ENCODE data around the gene SV2A.
"Not testable (repeated sequence)": the region's sequence is repeated elsewhere in the genome, so short reads cannot be mapped to it uniquely, and the experiment has no call there.

Gene SV2A, protein sequence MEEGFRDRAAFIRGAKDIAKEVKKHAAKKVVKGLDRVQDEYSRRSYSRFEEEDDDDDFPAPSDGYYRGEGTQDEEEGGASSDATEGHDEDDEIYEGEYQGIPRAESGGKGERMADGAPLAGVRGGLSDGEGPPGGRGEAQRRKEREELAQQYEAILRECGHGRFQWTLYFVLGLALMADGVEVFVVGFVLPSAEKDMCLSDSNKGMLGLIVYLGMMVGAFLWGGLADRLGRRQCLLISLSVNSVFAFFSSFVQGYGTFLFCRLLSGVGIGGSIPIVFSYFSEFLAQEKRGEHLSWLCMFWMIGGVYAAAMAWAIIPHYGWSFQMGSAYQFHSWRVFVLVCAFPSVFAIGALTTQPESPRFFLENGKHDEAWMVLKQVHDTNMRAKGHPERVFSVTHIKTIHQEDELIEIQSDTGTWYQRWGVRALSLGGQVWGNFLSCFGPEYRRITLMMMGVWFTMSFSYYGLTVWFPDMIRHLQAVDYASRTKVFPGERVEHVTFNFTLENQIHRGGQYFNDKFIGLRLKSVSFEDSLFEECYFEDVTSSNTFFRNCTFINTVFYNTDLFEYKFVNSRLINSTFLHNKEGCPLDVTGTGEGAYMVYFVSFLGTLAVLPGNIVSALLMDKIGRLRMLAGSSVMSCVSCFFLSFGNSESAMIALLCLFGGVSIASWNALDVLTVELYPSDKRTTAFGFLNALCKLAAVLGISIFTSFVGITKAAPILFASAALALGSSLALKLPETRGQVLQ

DNA sequence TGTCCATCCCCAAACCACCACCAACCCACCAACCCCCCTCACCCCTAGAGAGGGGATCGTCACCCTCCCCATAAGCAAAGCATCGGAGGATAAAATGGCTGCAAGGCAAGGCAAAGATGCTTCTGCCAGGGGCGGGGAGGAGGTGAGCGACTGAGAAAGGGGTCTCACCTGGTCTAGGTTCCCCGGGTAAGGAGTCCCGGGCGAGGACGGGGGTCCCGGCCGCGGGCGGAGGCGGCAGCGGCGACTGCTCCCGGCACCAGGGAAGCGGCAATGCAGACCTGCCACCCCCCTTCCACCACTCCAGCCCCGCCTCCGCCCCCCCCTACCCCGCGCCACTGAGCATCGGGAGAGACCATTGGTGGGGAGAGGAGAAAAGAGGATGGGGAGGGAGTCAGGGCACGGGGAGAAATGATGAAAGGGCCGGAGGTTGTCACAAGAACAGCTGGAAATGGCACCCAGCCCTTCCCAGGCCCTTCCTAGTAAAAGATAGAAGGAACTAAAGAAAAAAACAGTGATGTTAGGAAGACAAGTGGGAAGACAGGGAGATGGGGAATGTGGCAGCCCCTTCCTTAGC lies at the start of gene SV2A:
Gene SV2A (minus strand): TSS at position 274 of the 574 bp plus-strand sequence. CDS start 4,004 bp downstream, outside the sequence.
- peak; percentile 18 for DNase-seq

DNA sequence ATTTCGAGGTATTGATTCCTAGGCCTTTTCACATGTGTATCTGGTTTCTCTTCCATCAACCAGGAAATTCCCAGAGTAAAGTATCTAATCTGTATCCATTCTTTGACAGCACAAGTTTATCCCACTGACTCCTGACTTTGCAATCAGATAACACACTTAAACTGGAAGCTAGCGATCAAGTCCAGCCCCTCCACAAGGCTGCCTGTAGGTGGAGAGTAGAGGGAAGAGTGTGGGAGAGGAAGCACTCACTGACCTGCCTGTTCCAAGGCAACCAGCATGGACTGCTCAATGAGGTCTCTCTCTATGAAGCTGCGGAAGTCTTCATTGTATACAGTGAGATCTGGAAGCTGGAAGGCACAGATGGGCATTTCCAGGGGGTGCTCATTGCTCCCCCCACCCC lies 49.4 kb upstream of the SV2A start:
- no peak for DNase-seq

DNA sequence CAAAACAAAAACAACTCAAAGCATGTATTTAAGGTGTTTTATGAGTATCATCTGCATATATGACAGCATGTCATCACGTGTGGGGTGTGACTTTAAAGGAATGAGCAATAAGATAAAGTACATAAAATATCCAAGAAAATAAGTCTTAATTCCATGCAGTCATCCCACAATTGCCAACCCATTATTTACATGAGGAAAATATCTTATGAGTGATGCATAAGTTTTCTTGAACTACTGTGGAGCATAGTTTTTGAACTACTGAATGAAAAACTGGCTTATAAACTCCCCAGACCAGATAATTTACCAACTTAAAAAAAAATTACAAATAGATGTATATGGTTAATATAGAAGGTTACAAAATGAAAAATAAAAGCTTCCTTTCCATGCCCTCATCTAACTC lies 48.8 kb upstream of the SV2A start:
- DNase-seq = no peak

DNA sequence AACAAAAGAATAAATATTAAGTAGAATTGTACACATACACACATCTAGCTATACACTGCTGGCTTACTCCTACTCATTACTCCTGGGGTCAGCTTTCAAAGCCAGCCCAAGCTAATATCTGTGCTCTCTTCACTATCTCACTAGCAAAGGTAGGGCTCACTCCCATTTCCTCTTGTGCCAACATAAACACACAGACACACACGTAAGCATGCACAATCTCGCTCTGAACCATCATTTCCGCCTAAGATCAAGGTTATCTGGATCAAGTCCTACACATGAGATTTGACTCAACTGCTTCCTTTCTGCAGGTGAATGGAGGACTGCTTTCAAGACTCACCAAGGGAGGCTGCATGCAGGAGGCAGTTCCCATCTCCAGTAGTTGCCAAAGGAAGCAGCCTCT lies 47.8 kb upstream of the SV2A start:
- DNase-seq = peak; percentile 14

DNA sequence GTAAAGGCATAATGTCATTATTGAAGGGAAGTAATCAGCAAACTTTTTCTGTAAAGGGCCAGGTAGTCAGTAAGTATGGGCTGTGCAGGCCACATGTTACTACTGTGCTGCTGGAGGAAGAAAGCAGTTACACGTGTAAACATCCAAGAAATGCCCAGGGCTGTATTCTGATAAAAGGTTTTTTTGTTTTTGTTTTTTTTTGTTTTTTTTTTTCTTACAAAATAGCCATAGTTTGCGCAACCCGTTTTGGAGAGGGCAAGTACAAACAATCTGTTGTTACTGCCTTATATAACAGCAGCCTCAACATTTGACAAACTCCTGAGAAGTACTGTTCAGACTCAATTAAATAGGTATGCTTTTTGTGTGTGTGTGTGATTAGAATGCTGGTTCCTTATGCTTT lies 45.7 kb upstream of the SV2A start:
- DNase-seq = no peak

DNA sequence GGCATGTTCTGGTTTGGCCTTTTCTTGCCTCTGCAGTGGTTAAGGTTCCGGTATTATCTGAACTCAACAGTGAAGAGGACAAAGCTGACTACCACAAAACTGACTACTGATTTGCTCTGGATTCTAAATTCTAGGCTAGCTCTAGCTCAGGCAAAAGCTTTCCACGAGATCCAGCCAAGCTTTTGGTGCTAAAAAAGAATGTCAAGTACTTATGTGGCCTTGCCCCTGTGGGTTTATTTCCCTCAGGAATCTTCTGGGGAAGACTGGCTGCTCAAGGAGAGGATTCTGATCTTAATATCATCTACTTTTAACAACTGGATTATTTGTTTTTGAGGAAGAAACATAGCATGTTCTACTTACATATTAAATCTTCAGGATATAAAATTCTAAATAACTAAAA lies 45.1 kb upstream of the SV2A start:
- no peak for DNase-seq

DNA sequence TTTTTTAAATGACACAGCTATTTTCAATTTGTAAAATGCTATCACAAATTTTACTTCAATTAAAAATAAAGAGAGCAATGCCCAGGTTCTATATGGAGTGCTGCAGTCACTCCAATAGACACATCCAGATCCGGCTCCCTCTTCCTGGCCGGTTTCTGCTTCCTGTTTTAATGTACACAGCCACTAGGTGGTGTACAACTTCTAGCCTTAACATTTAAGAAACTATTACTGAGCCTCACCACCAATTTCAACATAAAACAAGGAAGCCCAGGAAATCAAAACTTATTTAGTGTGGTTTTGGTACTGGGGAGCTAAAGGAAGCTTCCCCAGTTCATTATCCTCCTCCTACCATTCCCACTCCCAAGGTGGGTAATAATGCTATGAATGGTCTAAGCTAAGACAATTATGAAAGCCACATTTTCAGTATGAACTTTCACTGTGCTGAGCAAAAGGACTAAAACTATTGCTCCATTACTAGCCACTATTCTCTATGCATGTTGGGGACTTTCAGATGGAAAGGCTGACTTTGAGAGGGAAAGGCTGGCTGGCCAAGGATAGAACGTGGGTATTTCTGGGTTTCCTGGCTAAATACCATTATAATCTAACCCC lies 44.5 kb upstream of the SV2A start:
- DNase-seq = peak; percentile 68

DNA sequence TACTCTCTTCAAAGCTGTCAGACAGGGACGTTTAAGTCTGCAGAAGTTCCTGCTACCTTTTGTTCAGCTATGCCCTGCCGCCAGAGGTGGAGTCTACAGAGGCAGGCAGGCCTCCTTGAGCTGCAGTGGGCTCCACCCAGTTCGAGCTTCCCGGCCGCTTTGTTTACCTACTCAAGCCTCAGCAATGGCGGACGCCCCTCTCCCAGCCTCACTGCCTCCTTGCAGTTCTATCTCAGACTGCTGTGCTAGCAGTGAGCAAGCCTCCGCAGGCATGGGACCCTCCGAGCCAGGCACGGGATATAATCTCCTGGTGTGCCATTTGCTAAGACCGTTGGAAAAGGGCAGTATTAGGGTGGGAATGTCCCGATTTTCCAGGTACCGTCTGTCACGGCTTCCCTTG lies 39.9 kb upstream of the SV2A start:
- DNase-seq = not testable (repeated sequence)

DNA sequence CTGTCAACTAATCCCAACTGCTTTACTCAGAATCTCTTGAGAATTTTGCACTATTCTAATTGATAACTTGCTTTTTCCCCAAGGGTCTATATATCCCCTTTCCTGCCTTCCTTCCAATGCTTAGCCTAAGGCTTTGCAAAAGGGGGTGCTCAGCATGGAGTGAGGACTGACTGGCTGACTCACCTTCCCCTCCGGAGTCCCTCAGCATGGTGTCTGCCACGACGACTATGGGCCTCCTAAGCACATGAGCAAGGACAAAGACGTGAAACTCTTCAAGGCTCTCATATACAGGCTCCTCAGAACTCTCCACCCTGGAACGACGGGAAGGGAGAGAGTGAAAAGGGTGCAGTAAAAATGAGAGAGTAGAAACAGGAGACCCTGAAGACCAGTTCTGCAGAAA lies 32.3 kb upstream of the SV2A start:
- no peak for DNase-seq

DNA sequence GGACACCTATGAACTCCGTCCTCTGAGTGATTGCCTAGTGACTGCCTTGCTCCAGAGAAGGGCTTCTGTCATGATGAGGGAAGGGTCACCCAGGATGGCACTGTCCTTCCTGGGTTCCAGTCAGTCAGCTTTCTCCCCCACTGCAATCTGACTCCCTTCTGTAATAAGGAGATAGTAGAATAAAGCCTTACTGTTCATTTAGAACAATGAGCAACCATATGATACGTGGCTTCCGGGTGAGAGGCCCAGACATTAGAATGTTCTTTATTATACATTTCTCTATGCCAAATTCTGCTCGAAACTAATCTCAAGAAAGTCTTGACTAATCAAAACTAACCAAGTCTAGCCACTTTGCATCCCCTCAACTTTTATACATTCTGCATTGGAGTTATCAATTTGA lies 27.6 kb upstream of the SV2A start:
- no peak for DNase-seq

DNA sequence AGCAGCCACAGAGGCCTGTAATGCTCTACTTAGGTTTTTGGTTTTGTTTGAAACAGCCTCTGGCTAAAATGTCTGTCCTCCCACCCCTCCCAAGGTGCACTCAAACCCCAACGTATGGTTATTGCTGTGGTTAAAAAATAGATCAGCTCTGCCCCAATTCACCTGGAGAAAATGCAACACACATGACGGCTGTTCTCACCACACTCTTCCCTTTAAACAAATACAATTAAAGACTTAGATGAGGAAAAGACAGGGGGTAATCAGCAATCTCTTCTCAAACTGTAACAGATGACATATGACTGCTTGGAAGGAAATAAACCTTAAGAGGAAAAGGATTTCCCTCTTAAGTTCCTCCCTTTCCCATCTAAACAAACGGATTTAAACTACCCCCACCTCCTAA lies 25.2 kb upstream of the SV2A start:
- no peak for DNase-seq

DNA sequence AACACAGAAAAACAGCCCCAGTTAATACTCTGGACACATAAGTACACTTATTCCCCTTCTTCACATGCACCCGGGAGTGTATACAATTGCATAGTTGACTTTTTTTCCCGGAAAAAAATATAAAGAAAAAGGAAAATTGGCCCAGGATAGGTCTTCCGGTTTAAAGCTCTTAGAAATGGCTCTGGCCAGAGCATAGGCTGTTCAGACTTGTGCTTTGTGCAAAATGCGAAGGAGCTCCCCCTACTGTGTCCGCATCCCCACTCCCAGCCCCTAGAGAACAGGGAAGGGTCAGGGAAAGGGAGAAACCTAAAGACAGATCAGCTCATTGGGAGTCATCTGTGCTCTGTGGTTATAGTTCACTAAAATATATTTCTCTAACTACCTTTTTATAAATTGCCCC lies 24.6 kb upstream of the SV2A start:
- no peak for DNase-seq

DNA sequence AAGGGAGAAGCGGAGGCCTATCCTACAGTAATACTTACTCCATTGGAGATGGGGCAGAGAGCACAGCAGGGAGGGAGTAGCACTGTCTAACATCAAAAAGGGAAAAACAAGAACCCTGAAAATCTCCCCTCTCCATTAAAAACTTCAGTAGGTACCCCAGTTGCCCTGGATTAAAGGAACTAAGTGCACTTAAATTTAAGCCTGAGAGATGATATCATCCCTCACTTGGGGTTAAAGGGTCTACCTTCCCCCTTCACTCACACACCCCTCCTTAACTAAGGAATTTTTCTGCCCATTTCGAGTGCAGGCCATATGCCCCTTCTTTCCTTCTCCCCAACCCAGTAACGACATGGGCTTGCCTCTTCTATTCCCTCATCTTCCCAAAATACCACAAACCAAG lies 22.8 kb upstream of the SV2A start:
- no peak for DNase-seq

DNA sequence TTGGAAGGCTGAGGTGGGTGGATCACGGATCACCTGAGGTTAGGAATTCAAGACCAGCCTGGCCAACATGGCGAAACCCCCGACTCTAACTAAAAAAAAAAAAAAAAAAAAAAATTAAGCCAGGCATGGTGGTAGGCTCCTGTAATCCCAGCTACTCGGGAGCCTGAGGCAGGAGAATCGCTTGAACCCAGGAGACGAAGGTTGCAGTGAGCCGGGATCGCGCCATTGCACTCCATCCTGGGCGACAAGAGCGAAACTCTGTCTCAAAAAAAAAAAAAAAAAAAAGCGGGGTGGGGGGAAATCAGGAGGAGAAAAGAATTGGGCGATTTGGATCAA lies 21.0 kb upstream of the SV2A start:
- DNase-seq = not testable (repeated sequence)

DNA sequence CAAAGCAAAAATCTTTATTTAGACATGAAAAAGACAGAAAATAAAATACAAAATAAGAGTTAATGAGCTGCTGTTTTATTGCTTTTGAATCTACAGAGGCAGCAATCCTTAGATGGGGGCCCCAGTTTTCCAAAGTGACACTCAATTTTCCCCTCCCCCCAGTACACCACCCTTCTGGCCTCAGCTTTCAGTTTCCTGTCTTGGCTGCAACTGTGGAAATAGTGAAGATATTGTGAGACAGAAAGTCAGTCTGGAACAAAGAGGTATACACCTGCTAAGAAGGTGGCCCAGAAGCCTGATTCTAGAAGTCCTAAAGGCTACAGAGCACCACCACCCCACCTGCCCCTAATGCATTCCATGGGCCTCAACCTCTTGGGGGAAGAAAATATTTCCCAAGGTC lies 20.1 kb upstream of the SV2A start:
- peak; percentile 24 for DNase-seq

DNA sequence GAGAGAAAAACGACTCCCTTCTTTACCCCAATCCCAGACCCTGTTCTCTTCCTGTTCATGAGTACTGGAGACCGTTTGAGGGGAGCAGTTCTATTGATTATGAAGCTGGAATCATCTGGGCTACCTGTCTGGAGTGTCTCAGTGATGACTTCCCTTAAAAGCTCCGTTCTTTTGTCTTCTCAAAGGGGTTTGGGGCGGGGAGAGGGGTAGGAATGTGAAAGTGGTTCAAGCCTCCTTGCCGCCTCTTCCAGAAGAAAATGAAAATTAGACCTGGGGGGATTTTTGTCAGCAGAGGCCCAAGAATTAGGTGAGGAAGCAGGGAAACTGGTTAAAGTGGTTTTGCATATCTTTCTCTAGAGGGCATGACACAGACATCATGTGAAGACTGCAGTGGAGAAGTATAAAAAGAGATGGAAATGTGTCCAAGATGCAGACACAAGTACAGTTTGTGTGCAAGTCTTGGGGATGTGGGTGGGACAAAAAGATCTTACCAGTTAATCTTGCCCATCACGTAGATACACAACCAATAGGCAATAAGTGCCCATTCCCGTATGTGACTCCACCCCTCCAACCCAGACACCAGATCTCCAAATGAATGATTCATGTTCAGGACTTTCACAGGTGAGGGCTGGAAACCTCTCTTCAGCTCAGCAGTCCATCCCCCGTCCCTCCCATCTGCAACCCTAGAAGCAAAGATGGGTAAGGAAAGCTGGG lies 19.5 kb upstream of the SV2A start:
- no peak for DNase-seq

DNA sequence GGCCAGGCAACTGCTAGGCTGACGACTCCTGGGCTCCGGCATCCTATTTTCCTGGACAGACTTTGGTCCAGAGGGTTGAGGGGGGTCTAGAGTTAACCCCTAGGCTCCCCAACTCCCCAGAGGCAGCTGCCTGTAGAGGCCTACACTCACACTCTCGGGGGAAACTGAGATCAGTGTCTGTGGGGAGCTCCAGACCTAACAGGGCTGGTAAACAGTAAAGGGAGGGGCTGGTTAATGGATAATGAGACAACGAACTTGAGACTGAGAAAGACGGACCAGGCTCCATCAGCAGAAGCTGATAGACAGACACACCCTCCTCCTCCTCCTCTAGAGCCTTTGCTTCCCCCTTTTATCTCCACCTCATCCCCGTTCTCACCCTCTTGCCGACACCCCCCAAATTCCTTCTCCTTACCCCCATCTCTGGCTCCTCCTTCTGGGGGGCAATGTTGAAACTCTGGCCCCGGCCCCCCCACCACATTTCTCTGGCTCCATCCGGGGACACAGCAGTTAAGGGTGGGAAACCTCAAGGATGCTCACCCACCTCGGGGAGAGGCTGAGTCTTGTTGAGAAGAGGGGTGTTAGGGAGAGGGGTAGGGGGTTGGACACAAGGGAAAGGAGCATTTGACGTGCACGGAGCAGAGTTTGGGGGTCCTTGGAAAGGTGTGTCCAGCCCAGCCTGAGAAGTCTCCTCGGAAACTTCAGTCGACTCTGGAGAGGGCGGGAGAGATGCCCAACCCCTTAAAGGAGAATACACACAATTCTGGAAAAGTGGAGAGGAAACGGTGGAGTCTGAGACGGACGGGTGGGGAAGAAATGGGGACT lies 18.7 kb upstream of the SV2A start, which contains the start of gene MTMR11:
Gene MTMR11 (minus strand): TSS at position 710 of the 822 bp plus-strand sequence. CDS start 232 bp downstream, at position 478.
- no peak for DNase-seq

DNA sequence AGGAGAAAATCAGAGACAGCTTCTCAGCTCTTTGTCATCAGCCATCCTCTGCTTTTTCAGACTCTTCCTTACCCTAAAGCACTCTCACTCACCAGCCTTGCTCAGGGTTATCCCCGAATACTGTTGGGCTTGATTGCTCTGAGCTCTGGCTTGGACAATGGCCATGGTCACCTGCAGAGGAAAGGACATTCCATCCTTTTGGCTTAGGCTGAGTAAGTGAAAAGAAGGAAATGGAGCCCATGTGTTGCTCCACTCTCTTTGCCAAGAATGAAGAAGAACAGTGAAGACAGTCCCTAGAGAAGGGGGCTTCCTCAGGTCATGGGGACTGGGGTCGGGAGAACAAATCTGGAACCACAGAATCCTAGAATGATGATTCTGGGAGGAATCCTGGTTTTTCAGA lies 16.7 kb upstream of the SV2A start:
- DNase-seq = no peak

DNA sequence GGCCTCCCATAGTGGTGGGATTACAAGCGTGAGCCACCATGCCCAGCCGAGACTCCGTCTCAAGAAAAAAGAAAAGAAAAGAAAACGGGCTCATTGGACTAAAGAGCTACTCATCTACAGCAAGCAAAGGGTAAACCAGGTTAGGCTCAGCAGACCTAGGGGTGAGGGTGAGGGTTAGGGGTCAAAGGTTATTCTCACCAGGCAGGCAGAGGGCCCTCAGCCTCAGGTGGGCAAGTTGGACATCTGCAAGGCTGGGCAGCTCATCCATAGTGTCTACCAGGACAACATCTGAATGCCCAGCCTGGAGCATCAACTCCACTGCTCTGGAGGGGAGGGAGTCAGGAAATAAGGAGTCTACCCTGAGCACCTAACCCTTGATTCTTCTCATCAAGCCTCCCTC lies 15.6 kb upstream of the SV2A start:
- DNase-seq = no peak

DNA sequence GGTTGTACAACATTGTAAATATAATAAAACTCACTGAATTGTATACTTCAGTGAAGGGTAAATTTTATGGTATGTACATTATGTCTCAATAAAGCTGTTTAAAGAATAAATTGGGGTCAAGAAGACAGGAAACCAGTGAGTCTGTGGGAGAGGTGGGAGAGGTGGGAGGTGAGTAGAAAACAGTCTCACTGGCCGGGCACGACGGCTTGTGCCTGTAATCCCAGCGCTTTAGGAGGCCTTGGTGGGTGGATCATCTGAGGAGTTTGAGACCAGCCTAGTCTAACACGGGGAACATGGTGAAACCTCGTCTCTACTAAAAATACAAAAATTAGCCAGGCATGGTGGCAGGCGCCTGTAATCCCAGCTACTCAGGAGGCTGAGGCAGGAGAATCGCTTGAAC lies 14.8 kb upstream of the SV2A start:
- no peak for DNase-seq

DNA sequence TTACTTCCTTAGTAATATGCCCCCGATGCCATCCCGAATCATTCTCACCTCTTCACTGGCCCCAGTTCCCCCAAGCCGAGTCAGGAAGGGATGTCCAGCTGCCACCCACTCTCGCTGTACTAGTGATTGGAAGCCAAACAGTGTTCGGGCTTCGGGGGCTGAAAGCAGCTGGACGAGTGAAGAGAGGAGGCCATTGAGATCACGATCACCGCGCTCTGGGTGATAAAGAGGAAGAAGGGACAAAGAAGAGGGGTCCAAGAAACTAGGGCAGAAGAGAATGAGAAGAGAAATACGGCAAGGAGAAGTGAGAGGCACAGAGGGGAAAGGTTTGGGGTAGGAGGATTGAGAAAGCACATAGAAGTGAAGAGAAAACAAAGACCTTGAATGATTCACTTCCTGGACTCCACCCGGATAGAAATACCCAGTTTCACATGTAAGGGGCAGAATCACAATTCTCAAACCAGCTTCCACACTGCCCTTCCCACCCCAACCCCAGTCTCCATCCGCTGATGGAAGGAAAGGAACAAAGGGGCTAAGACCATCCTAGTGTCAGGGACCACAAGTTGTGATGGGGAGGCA lies 13.7 kb upstream of the SV2A start:
- no peak for DNase-seq

DNA sequence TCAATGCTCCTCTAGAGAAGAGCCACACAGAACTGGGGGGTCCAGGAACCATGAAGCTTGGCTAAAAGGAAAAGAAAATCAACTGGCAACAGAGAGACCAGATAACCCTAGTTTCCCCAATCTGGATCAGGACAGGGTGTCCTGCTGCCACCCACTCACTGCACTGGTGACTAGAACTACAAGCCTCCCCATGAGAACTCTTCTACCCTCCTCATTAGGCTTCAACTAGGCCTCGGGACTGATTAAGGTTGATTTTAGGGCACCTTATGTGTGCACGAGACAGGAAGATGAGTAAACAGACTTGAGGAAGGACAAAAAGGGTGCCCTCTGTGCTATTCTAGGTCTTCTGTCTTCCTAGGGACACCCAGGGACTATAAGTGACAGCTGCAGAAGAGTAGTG lies 12.2 kb upstream of the SV2A start:
- DNase-seq = no peak

All from activated CD4-positive, alpha-beta T cell treated with anti-CD3 and anti-CD28 coated beads, Interleukin-2, amount 50 U/mL, for 16 hours (primary cell).